PC-3 (cell line): ENCODE data around the gene SIX2. TPM values are rescaled to one million over a fixed set of nuclear protein-coding genes. Genes with fewer than 3 reads are reported as not detected.

Experiments used
- ATAC-seq: fragments of 200-7000 bp; cut with Tn5 transposase; 2 replicates; pipeline ENCODE4 v1.9.1; 2020; ENCODE audit warnings: mild to moderate bottlenecking, moderate library complexity
- BruUV-seq: library from RNA; stranded (reverse); fragments of 400-500 nt; replicated peaks from 2 replicates; lab custom pipeline; 2021; lab: Mats Ljungman, UMichigan
- CTCF ChIA-PET: fragments of 300-600 bp; sonication (Branson Sonifier 250); formaldehyde crosslinking; loops from one replicate; lab custom pipeline; 2022; ENCODE audit warnings: antibody characterized with exemption; lab: Charles Lee
- POLR2A ChIA-PET: fragments of 300-600 bp; sonication (Branson Sonifier 250); formaldehyde crosslinking; loops from one replicate; lab custom pipeline; 2022; ENCODE audit warnings: antibody characterized with exemption; ENCODE audit not compliant: unreplicated experiment; lab: Charles Lee
- DNase-seq: peaks from one replicate; pipeline ENCODE4 v3.0.0-alpha.2; 2015
- H2AFZ ChIP-seq: fragments of 300-600 bp; sonication (generic); 2 replicates; pipeline ENCODE4 v1.6.0; 2016; ENCODE audit warnings: antibody characterized with exemption, low read length
- H3F3A ChIP-seq: fragments of 300-600 bp; sonication (generic); one replicate; pipeline ENCODE4 v1.6.0; 2017; ENCODE audit warnings: antibody characterized with exemption, low read length, control low read depth, mild to moderate bottlenecking; ENCODE audit not compliant: unreplicated experiment
- H3K27ac ChIP-seq: fragments of 300-600 bp; sonication (generic); 2 replicates; pipeline ENCODE4 v1.5.1; 2016; ENCODE audit warnings: mild to moderate bottlenecking, low read length
- H3K27me3 ChIP-seq: fragments of 300-600 bp; sonication (generic); 2 replicates; pipeline ENCODE4 v1.6.1; 2016; ENCODE audit warnings: low read length, mixed read lengths
- H3K36me3 ChIP-seq: fragments of 300-600 bp; sonication (generic); 2 replicates; pipeline ENCODE4 v1.6.1; 2016; ENCODE audit warnings: low read depth, mixed run types, low read length, mixed read lengths
- H3K4me1 ChIP-seq: fragments of 300-600 bp; sonication (generic); 2 replicates; pipeline ENCODE4 v1.5.1; 2016; ENCODE audit warnings: low read length; ENCODE audit not compliant: insufficient read depth
- H3K4me2 ChIP-seq: fragments of 300-600 bp; sonication (generic); 2 replicates; pipeline ENCODE4 v1.6.0; 2016; ENCODE audit warnings: low read length
- H3K4me3 ChIP-seq: fragments of 300-600 bp; sonication (generic); 2 replicates; pipeline ENCODE4 v1.5.1; 2016; ENCODE audit warnings: mild to moderate bottlenecking, low read length, mixed read lengths
- H3K79me2 ChIP-seq: fragments of 300-600 bp; sonication (generic); 2 replicates; pipeline ENCODE4 v1.6.1; 2017; ENCODE audit warnings: low read length, mixed read lengths
- H3K9ac ChIP-seq: fragments of 300-600 bp; sonication (generic); 2 replicates; pipeline ENCODE4 v1.6.0; 2016; ENCODE audit warnings: mild to moderate bottlenecking, low read length
- H3K9me2 ChIP-seq: fragments of 300-600 bp; sonication (generic); replicated peaks from 2 replicates; pipeline ENCODE4 v1.6.1; 2016; ENCODE audit warnings: mixed run types, low read length, mixed read lengths
- H3K9me3 ChIP-seq: fragments of 300-600 bp; sonication (generic); 2 replicates; pipeline ENCODE4 v1.6.1; 2016; ENCODE audit warnings: low read length, mixed read lengths
- H4K20me1 ChIP-seq: fragments of 300-600 bp; sonication (generic); 2 replicates; pipeline ENCODE4 v1.6.1; 2016; ENCODE audit warnings: low read length, mixed read lengths
- EZH2 ChIP-seq: fragments of 300-600 bp; sonication (generic); IDR thresholded peaks from one replicate; pipeline ENCODE4 v1.6.1; 2017; ENCODE audit warnings: antibody characterized with exemption, mild to moderate bottlenecking, low read length; ENCODE audit not compliant: unreplicated experiment
- EZH2phosphoT487 ChIP-seq: fragments of 300-600 bp; sonication (generic); IDR thresholded peaks from 2 replicates; pipeline ENCODE4 v1.6.1; 2018; ENCODE audit warnings: mild to moderate bottlenecking, antibody characterized with exemption, low read length, borderline replicate concordance
- intact Hi-C: fragments of 100-400 bp; cut with micrococcal nuclease; formaldehyde crosslinking; loops from 2 replicates; pipeline ENCODE4 v1.9.0; 2023
- total RNA-seq: library from RNA; depleted of rRNA; stranded (reverse); fragments of >200 nt; gene quantifications from 2 replicates; pipeline ENCODE4 v1.2.3, GENCODE V29; 2014
- TF ChIP-seq, protein P1 (sequence below): fragments of 300-600 bp; sonication (generic); conservative IDR thresholded peaks from 2 replicates; pipeline ENCODE4 v1.5.1; 2017; ENCODE audit warnings: antibody characterized with exemption, low read depth, mild to moderate bottlenecking, low read length

Gene SIX2
- total RNA-seq, 1 experiment from 2014 or later = 27.9 TPM

- Histone ChIP-seq H2AFZ (peak overlapping the region; percentile 53), H3K4me3 (no peak overlapping the region), H3K9ac (no peak overlapping the region), H3K27ac (no peak overlapping the region), H3F3A (no peaks in the 10 kb centered on the region), H4K20me1 (no peaks in the 10 kb centered on the region), H3K9me3 (no peaks in the 10 kb centered on the region), H3K9me2 (no peaks in the 10 kb centered on the region), H3K4me1 (peaks cover 6% of the 10 kb centered on the region), H3K4me2 (peak overlapping the region; percentile 46), H3K79me2 (no peaks in the 10 kb centered on the region), H3K27me3 (no peaks in the 10 kb centered on the region), H3K36me3 (no peaks in the 10 kb centered on the region)
- no TSS peak for BruUV-seq
- intact Hi-C loops = loop anchor here (1.0 to 5.0 kb wide), 4 partner anchors 257 to 597 kb away; no protein-coding TSS in a partner anchor
- TF ChIP-seq, protein P1, sequence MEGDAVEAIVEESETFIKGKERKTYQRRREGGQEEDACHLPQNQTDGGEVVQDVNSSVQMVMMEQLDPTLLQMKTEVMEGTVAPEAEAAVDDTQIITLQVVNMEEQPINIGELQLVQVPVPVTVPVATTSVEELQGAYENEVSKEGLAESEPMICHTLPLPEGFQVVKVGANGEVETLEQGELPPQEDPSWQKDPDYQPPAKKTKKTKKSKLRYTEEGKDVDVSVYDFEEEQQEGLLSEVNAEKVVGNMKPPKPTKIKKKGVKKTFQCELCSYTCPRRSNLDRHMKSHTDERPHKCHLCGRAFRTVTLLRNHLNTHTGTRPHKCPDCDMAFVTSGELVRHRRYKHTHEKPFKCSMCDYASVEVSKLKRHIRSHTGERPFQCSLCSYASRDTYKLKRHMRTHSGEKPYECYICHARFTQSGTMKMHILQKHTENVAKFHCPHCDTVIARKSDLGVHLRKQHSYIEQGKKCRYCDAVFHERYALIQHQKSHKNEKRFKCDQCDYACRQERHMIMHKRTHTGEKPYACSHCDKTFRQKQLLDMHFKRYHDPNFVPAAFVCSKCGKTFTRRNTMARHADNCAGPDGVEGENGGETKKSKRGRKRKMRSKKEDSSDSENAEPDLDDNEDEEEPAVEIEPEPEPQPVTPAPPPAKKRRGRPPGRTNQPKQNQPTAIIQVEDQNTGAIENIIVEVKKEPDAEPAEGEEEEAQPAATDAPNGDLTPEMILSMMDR = peak; percentile 92
- TF ChIP-seq EZH2 (no peak), EZH2phosphoT487 (no peak)
- DNase-seq (peak; percentile 89), ATAC-seq (peak; percentile 97)
- ChIA-PET POLR2A (no interaction called here), CTCF (interaction anchor here (0.7 to 1.3 kb wide), 3 partner anchors 43 to 511 kb away, joined by 3 to 6 read pairs (median 5); no protein-coding TSS in a partner anchor)
Measured at GRCh38 chr2:44981714-44982108, 27.5 kb downstream of the SIX2 start.

GRCh38 chr2:44980751-44981713 is 28.2 kb downstream of the SIX2 start:
- H3K9me3 ChIP-seq = no peaks in the 10 kb centered on the region
- H3K36me3 ChIP-seq = no peaks in the 10 kb centered on the region
- H3F3A ChIP-seq = no peaks in the 10 kb centered on the region
- no peaks in the 10 kb centered on the region for H4K20me1 ChIP-seq
- no peak for TF ChIP-seq EZH2
- TF ChIP-seq, protein P1 = no peak
- TF ChIP-seq EZH2phosphoT487 = no peak
- no TSS peak for BruUV-seq
- no peak for DNase-seq
- no peaks in the 10 kb centered on the region for H3K9me2 ChIP-seq
- no peak overlapping the region for H3K9ac ChIP-seq
- H3K4me3 ChIP-seq = no peak overlapping the region
- H2AFZ ChIP-seq = peak overlapping the region; percentile 47
- no peak overlapping the region for H3K4me2 ChIP-seq
- peaks cover 6% of the 10 kb centered on the region for H3K4me1 ChIP-seq
- H3K27me3 ChIP-seq = no peaks in the 10 kb centered on the region
- H3K27ac ChIP-seq = no peak overlapping the region
- POLR2A ChIA-PET = no interaction called here
- H3K79me2 ChIP-seq = no peaks in the 10 kb centered on the region
- intact Hi-C loops = loop anchor here (1.0 to 5.0 kb wide), 4 partner anchors 257 to 597 kb away; no protein-coding TSS in a partner anchor
- ATAC-seq = peak; percentile 14
- CTCF ChIA-PET = interaction anchor here (0.5 to 1.3 kb wide), 4 partner anchors 44 to 512 kb away, joined by 3 to 6 read pairs (median 4); no protein-coding TSS in a partner anchor
